Hepatocyte (in vitro differentiated cells): Measurements from ENCODE around the gene RETSAT. TPM values are rescaled to one million over a fixed set of nuclear protein-coding genes. Genes with fewer than 3 reads are reported as not detected.

ENCODE experiments used
- DNase-seq: peaks from one replicate; pipeline ENCODE4 v3.0.0-alpha.2; 2016; ENCODE audit warnings: low spot score
- H2AFZ ChIP-seq: fragments of 200-600 bp; sonication (generic); 2 replicates; pipeline ENCODE4 v1.6.0; 2016; ENCODE audit warnings: antibody characterized with exemption, mild to moderate bottlenecking
- H3K27ac ChIP-seq: fragments of 200-600 bp; sonication (generic); 2 replicates; pipeline ENCODE4 v1.5.1; 2016; ENCODE audit warnings: mild to moderate bottlenecking
- H3K27me3 ChIP-seq: fragments of 200-600 bp; sonication (generic); 2 replicates; pipeline ENCODE4 v1.6.1; 2016
- H3K36me3 ChIP-seq: fragments of 200-600 bp; sonication (generic); replicated peaks from 2 replicates; pipeline ENCODE4 v1.5.1; 2016; ENCODE audit warnings: low read depth; ENCODE audit not compliant: insufficient read depth
- H3K4me1 ChIP-seq: fragments of 200-600 bp; sonication (generic); 2 replicates; pipeline ENCODE4 v1.5.1; 2016; ENCODE audit warnings: mild to moderate bottlenecking, moderate library complexity; ENCODE audit not compliant: insufficient read depth
- H3K4me2 ChIP-seq: fragments of 200-600 bp; sonication (generic); 2 replicates; pipeline ENCODE4 v1.6.0; 2016
- H3K4me3 ChIP-seq: fragments of 200-600 bp; sonication (generic); 2 replicates; pipeline ENCODE4 v1.5.1; 2016; ENCODE audit warnings: mild to moderate bottlenecking
- H3K79me2 ChIP-seq: fragments of 200-600 bp; sonication (generic); 2 replicates; pipeline ENCODE4 v1.6.0; 2017; ENCODE audit warnings: mild to moderate bottlenecking
- H3K9me2 ChIP-seq: fragments of 200-600 bp; sonication (generic); replicated peaks from 2 replicates; pipeline ENCODE4 v1.6.0; 2017; ENCODE audit warnings: mild to moderate bottlenecking; ENCODE audit not compliant: insufficient read depth
- H3K9me3 ChIP-seq: fragments of 200-600 bp; sonication (generic); 2 replicates; pipeline ENCODE4 v1.5.1; 2016; ENCODE audit warnings: low read depth, mild to moderate bottlenecking
- H4K20me1 ChIP-seq: fragments of 200-600 bp; sonication (generic); 2 replicates; pipeline ENCODE4 v1.6.0; 2016; ENCODE audit warnings: mild to moderate bottlenecking; ENCODE audit not compliant: insufficient read depth, poor library complexity, severe bottlenecking
- CTCF ChIP-seq: fragments of 200-600 bp; sonication (generic); IDR thresholded peaks from 2 replicates; pipeline ENCODE4 v1.5.1; 2016; ENCODE audit warnings: antibody characterized with exemption, mild to moderate bottlenecking; ENCODE audit not compliant: poor library complexity
- EZH2 ChIP-seq: fragments of 200-600 bp; sonication (generic); IDR thresholded peaks from 2 replicates; pipeline ENCODE4 v1.6.1; 2016; ENCODE audit warnings: antibody characterized with exemption, mild to moderate bottlenecking, borderline replicate concordance
- EZH2phosphoT487 ChIP-seq: fragments of 200-600 bp; sonication (generic); IDR thresholded peaks from one replicate; pipeline ENCODE4 v1.6.1; 2018; ENCODE audit warnings: antibody characterized with exemption, mild to moderate bottlenecking, low read depth, moderate library complexity; ENCODE audit not compliant: unreplicated experiment, severe bottlenecking
- WGBS: methylation state at CpG from one replicate; pipeline ENCODE4 v1.1.6; 2016; ENCODE audit warnings: low lambda C conversion rate; ENCODE audit errors: missing lambda C conversion rate; 5-methylcytosine and 5-hydroxymethylcytosine counted together
- polyA plus RNA-seq: library from polyadenylated mRNA; unstranded; fragments of >200 nt; fragmentation: Nextera tagmentation; extraction: Ambion mirVana; gene quantifications from 2 replicates; pipeline ENCODE4 v1.2.1, GENCODE V29; 2016
- total RNA-seq: library from RNA; depleted of rRNA; stranded (reverse); fragments of >200 nt; gene quantifications from 2 replicates; pipeline ENCODE4 v1.2.3, GENCODE V29; 2014

RETSAT gene
- total and polyA plus RNA-seq, 2 experiments from 2014 or later: 24.7 to 58.5 TPM

GRCh38 chr2:85394976-85395375 is 40.6 kb upstream of the RETSAT start:
- Histone ChIP-seq H3K27me3 (no peaks in the 10 kb centered on the region), H3K4me3 (no peak overlapping the region), H2AFZ (no peak overlapping the region), H3K27ac (no peak overlapping the region), H3K36me3 (no peaks in the 10 kb centered on the region), H3K4me2 (no peak overlapping the region), H3K4me1 (no peaks in the 10 kb centered on the region), H3K9me2 (no peaks in the 10 kb centered on the region), H3K79me2 (no peaks in the 10 kb centered on the region), H4K20me1 (no peaks in the 10 kb centered on the region), H3K9me3 (no peaks in the 10 kb centered on the region)
- WGBS: 87% methylated on average over 6 of the region's 6 CpGs
- no peak for DNase-seq
- no peak for TF ChIP-seq EZH2phosphoT487

- H3K36me3 ChIP-seq: no peaks in the 10 kb centered on the region
- H3K27ac ChIP-seq: no peak overlapping the region
- H3K4me2 ChIP-seq: no peak overlapping the region
These were observed 39.9 kb upstream of the RETSAT start for GRCh38 chr2:85394261-85394681.

GRCh38 chr2:85393836-85394235 is 39.5 kb upstream of the RETSAT start:
- no peaks in the 10 kb centered on the region for H3K9me2 ChIP-seq
- no peaks in the 10 kb centered on the region for H3K79me2 ChIP-seq
- H4K20me1 ChIP-seq: no peaks in the 10 kb centered on the region
- WGBS: 93% methylated on average over 4 of the region's 4 CpGs
- no peaks in the 10 kb centered on the region for H3K4me1 ChIP-seq
- no peak overlapping the region for H3K4me3 ChIP-seq
- no peak for TF ChIP-seq CTCF
- no peaks in the 10 kb centered on the region for H3K27me3 ChIP-seq
- no peaks in the 10 kb centered on the region for H3K9me3 ChIP-seq
- no peak overlapping the region for H3K4me2 ChIP-seq
- DNase-seq: no peak
- no peaks in the 10 kb centered on the region for H3K36me3 ChIP-seq
- no peak overlapping the region for H2AFZ ChIP-seq
- H3K27ac ChIP-seq: no peak overlapping the region

More at GRCh38 chr2:85394261-85394681, 39.9 kb upstream of the RETSAT start:
- Histone ChIP-seq H3K4me1 (no peaks in the 10 kb centered on the region), H4K20me1 (no peaks in the 10 kb centered on the region), H3K9me3 (no peaks in the 10 kb centered on the region), H2AFZ (no peak overlapping the region), H3K9me2 (no peaks in the 10 kb centered on the region), H3K4me3 (no peak overlapping the region), H3K27me3 (no peaks in the 10 kb centered on the region), H3K79me2 (no peaks in the 10 kb centered on the region)
- DNase-seq: no peak
- WGBS: 92% methylated on average over 4 of the region's 4 CpGs
- no peak for TF ChIP-seq CTCF
- no peak for TF ChIP-seq EZH2
- TF ChIP-seq EZH2phosphoT487: no peak

- Histone ChIP-seq H3K79me2 (no peaks in the 10 kb centered on the region), H3K27me3 (no peaks in the 10 kb centered on the region), H3K4me1 (no peaks in the 10 kb centered on the region), H3K9me3 (no peaks in the 10 kb centered on the region), H3K4me2 (no peak overlapping the region), H3K36me3 (no peaks in the 10 kb centered on the region), H4K20me1 (no peaks in the 10 kb centered on the region), H2AFZ (no peak overlapping the region), H3K27ac (no peak overlapping the region), H3K4me3 (no peak overlapping the region), H3K9me2 (no peaks in the 10 kb centered on the region)
- 84% methylated on average over 11 of the region's 11 CpGs for WGBS
- peak; percentile 73 for DNase-seq
- TF ChIP-seq CTCF (peak; percentile 61), EZH2phosphoT487 (no peak)
These were observed 36.8 kb upstream of the RETSAT start for GRCh38 chr2:85390941-85391669.
